Activated naive CD4-positive, alpha-beta T cell treated with anti-CD3 and anti-CD28 coated beads, Interleukin-2, amount 50 U/mL, for 16 hours (primary cell): ENCODE data around the gene LY6G6F.

Experiments
- DNase-seq: peaks from one replicate; pipeline ENCODE4 v3.0.0-alpha.2; 2020

The LY6G6F gene

DNA sequence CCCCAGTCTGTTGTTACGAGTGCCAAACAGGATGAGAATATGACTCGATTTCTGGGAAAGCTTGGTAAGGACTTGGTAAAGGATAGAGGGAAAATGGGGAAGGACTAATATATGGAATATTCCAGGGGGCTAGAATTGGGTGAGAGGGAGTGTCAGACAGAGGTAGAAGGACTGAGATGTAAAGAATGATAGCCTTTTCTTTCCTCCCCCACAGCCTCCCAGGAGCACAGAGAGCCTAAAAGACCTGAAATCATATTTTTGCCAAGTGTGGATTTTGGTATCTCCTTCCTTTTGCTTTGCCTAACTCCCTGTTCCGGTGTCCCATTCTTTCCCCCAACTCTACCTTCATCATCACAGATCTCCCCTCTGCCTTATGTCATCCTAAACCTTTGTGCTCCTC, 36.2 kb downstream of the LY6G6F start:
- no peak for DNase-seq

DNA sequence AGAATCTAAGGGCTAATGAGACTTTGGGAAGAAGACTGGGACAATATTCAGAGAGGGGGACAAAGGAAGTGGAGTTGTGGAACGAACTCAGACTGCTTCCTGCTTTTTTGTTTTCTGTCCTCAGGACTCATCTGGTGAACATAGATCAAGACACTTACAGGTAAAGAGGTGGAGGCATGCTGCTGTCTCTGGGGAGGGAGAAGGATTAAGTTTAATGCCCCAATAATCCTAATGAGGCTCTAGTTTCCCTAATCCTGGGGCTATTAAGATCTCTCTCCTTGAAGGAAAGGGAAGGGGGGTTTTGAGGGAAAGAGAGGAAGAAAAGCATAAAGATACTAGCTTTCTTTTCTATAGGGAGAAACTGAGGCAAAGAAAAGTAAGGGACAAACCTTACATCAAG, 37.8 kb downstream of the LY6G6F start:
- DNase-seq: no peak

GRCh38 chr6:31749301-31750036, 42.8 kb downstream of the LY6G6F start:
- no peak for DNase-seq

DNA sequence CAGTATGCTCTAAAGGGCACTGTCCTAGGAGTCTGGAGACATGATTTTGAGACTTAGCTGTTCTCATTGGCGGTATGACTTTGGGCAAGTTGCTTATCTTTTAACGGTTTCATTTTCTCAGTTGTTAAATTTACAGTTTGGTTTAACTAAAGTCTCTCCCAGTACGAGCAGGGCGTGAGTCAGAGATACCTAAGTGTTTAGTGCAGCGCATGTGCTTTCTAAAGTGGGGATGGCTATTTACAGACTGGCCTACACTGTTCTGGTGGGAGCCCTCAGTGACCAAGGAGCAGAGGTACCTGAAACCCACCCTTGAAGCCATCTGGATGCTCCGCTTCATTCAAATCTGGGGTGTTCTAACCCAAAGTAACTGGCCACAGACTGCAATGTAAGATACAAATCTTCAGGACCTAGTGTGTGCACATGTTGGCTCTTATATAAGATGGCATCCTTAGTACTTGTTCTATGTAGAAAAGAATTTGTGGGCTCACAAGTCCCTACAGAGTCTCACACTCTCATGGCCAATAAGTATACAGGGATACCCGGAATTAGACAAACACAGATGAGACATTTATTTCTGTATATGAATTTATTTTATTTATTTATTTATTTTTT, 43.9 kb downstream of the LY6G6F start:
- no peak for DNase-seq

GRCh38 chr6:31752739-31753319, 46.2 kb downstream of the LY6G6F start:
- no peak for DNase-seq

- DNase-seq: no peak
Observed at GRCh38 chr6:31758281-31758680, 51.6 kb downstream of the LY6G6F start.
